Type B pancreatic cell (in vitro differentiated cells): ENCODE results near the gene WAPL. TPM values are rescaled to one million over a fixed set of nuclear protein-coding genes. Genes with fewer than 3 reads are reported as not detected.
A peak's percentile ranks its signal among the peaks of the same experiment; 100 is the strongest.
"Not testable (repeated sequence)": the region's sequence is repeated elsewhere in the genome, so short reads cannot be mapped to it uniquely, and the experiment has no call there.

Experiments
- DNase-seq: peaks from one replicate; pipeline ENCODE4 v3.0.0; 2021; ENCODE audit warnings: mixed read lengths; ENCODE audit not compliant: unreplicated experiment; ENCODE audit errors: extremely low spot score
- H3K27ac Mint-ChIP-seq: 2 replicates; pipeline ENCODE4 v1.8.0; 2021; ENCODE audit warnings: mild to moderate bottlenecking, mixed read lengths
- H3K27me3 Mint-ChIP-seq: 2 replicates; pipeline ENCODE4 v1.8.0; 2021; ENCODE audit warnings: mixed read lengths
- H3K36me3 Mint-ChIP-seq: 2 replicates; pipeline ENCODE4 v1.8.0; 2021; ENCODE audit warnings: mixed read lengths
- H3K4me1 Mint-ChIP-seq: one replicate; pipeline ENCODE4 v1.8.0; 2021; ENCODE audit warnings: mixed read lengths; ENCODE audit not compliant: unreplicated experiment
- H3K4me3 Mint-ChIP-seq: 2 replicates; pipeline ENCODE4 v1.8.0; 2021; ENCODE audit warnings: mild to moderate bottlenecking, mixed read lengths
- H3K9me3 Mint-ChIP-seq: 2 replicates; pipeline ENCODE4 v1.8.0; 2021; ENCODE audit warnings: mixed read lengths
- CTCF ChIP-seq: fragments of 200-600 bp; sonication (generic); conservative IDR thresholded peaks from 2 replicates; pipeline ENCODE4 v1.5.0; 2021; ENCODE audit warnings: antibody characterized with exemption, mild to moderate bottlenecking
- total RNA-seq: library from RNA; stranded (reverse); gene quantifications from 2 replicates; pipeline ENCODE4 v1.2.1, GENCODE V29; 2021; ENCODE audit warnings: low replicate concordance

Gene WAPL
- total RNA-seq, 1 donor from 2014 or later: 42.4 TPM

- no peak for DNase-seq
- Mint-ChIP-seq H3K27ac (no peak overlapping the region), H3K36me3 (peaks cover 3% of the 10 kb centered on the region), H3K4me1 (peaks cover 23% of the 10 kb centered on the region), H3K4me3 (no peak overlapping the region), H3K27me3 (no peaks in the 10 kb centered on the region), H3K9me3 (no peaks in the 10 kb centered on the region)
- TF ChIP-seq CTCF: no peak
Observed at GRCh38 chr10:86526606-86527005, 5.0 kb upstream of the WAPL start.

- DNase-seq, H3K27me3 Mint-ChIP-seq, H3K27ac Mint-ChIP-seq, H3K9me3 Mint-ChIP-seq, H3K36me3 Mint-ChIP-seq, H3K4me3 Mint-ChIP-seq: not testable (repeated sequence)
- peaks cover 24% of the 10 kb centered on the region for H3K4me1 Mint-ChIP-seq
Observed at GRCh38 chr10:86525713-86526112, 4.1 kb upstream of the WAPL start.

GRCh38 chr10:86524225-86524962 lies 2.8 kb upstream of the WAPL start:
- TF ChIP-seq CTCF: no peak
- Mint-ChIP-seq H3K27me3 (no peaks in the 10 kb centered on the region), H3K4me1 (peaks cover 31% of the 10 kb centered on the region), H3K27ac (no peak overlapping the region), H3K9me3 (no peaks in the 10 kb centered on the region), H3K4me3 (peak overlapping the region; percentile 94), H3K36me3 (peaks cover 6% of the 10 kb centered on the region)
- DNase-seq: no peak

- H3K36me3 Mint-ChIP-seq: peaks cover 7% of the 10 kb centered on the region
- H3K4me3 Mint-ChIP-seq: peak overlapping the region; percentile 94
- no peaks in the 10 kb centered on the region for H3K27me3 Mint-ChIP-seq
- DNase-seq: no peak
- peaks cover 39% of the 10 kb centered on the region for H3K4me1 Mint-ChIP-seq
- no peaks in the 10 kb centered on the region for H3K9me3 Mint-ChIP-seq
- TF ChIP-seq CTCF: peak; percentile 66
- peak overlapping the region; percentile 27 for H3K27ac Mint-ChIP-seq
Observed at GRCh38 chr10:86523348-86523747, 1.8 kb upstream of the WAPL start.

- Mint-ChIP-seq H3K27ac (peak overlapping the region; percentile 87), H3K27me3 (no peaks in the 10 kb centered on the region), H3K4me3 (peak overlapping the region; percentile 94), H3K9me3 (no peaks in the 10 kb centered on the region), H3K36me3 (peaks cover 7% of the 10 kb centered on the region), H3K4me1 (peaks cover 39% of the 10 kb centered on the region)
- no peak for DNase-seq
- no peak for TF ChIP-seq CTCF
Observed at GRCh38 chr10:86522510-86522855, 891 bp upstream of the WAPL start.

DNA sequence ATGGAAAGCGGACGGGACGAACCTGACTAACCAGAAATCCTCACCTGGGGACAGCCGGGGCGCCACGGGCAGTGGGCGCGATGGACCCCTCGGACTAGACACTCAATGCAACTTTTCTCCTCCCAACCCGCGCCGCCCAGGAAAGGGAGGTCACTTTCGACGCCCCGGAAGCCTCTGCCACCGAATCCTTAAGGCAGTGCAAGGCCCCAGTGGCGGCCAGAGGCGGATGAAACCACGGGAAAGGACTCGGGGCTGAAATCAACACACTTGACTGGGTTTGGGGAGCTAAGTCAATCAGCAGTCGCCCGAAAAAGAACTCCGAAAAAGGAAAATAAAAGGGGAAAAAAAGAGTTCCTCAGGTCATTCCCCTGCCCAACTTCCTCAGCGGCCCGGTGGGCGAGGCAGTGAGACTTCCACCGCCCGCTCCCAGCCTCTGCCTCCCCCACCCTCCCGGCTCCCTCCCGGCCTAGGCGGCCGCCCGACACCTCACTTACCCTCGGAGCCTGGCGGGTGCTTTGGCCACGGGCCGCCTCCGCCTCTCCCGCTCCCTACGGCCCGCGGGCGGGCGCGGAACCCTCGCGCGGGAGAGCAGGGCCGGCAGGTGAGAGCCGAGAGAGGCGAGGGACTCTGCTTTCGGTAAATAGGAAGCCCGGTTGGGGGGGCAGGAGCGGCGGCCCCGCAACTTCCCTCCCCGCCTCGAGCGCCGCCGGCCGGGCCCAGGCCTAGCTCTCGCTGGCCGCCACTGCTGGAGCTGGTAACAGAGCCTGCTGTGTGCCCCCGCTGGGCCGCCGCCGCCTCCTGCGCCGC lies 518 bp downstream of the WAPL start:
- no peaks in the 10 kb centered on the region for H3K27me3 Mint-ChIP-seq
- peaks cover 17% of the 10 kb centered on the region for H3K36me3 Mint-ChIP-seq
- H3K4me3 Mint-ChIP-seq: peak overlapping the region; percentile 98
- H3K9me3 Mint-ChIP-seq: no peaks in the 10 kb centered on the region
- DNase-seq: no peak
- H3K4me1 Mint-ChIP-seq: peaks cover 35% of the 10 kb centered on the region
- no peak for TF ChIP-seq CTCF
- peak overlapping the region; percentile 96 for H3K27ac Mint-ChIP-seq
